K562 (cell line): Measurements from ENCODE around the gene ADGRD1. TPM values are rescaled to one million over a fixed set of nuclear protein-coding genes. Genes with fewer than 3 reads are reported as not detected.

ENCODE experiments used
- ATAC-seq: fragments of 200-7000 bp; cut with Tn5 transposase; 3 replicates; pipeline ENCODE4 v1.9.1; 2020; ENCODE audit warnings: moderate library complexity
- BruUV-seq: library from RNA; stranded (reverse); fragments of 400-500 nt; replicated peaks from 2 replicates; lab custom pipeline; 2021; lab: Mats Ljungman, UMichigan
- CTCF ChIA-PET: fragments of 300-600 bp; formaldehyde crosslinking; extraction: SDS; loops from one replicate; lab custom pipeline; 2021; ENCODE audit warnings: low intra/inter-chr PET ratio; lab: Yijun Ruan, JAX
- POLR2A ChIA-PET: fragments of 300-600, 350-650 bp; sonication (Branson Sonifier 250); formaldehyde crosslinking; extraction: SDS; loops from one replicate; lab custom pipeline; 2021; ENCODE audit warnings: antibody characterized with exemption, inconsistent platforms; lab: Yijun Ruan, JAX
- DNase-seq, 4 experiments: peaks; one replicate each; pipeline versions ENCODE4 v3.0.0 to v3.0.0-alpha.2; 2011 to 2018; ENCODE audit warnings: low spot score in 3 of 4, mixed read lengths in 3 of 4; ENCODE audit errors: extremely low read depth in 1 of 4
- FAIRE-seq: peaks from 2 replicates; lab custom pipeline; 2011; peaks lifted over from hg19 to GRCh38; lab: Jason Lieb, UNC
- H2AFZ ChIP-seq: 2 replicates; pipeline ENCODE4 v1.6.0; 2011; ENCODE audit warnings: low read depth, low read length, control low read depth, inconsistent platforms
- H3K27ac ChIP-seq: fragments of 200-600 bp; 3 replicates; pipeline ENCODE4 v1.8.0; 2011; ENCODE audit warnings: low read depth, mild to moderate bottlenecking, control low read depth, inconsistent platforms, low read length, moderate library complexity, mixed read lengths; ENCODE audit errors: extremely low read depth
- H3K27me3 ChIP-seq, 2 experiments: fragments of 300-600 bp in 1 of 2; 2 replicates in 1 of 2; 3 replicates in 1 of 2; pipeline versions ENCODE4 v1.6.0 to v1.8.0; 2011; ENCODE audit warnings: inconsistent platforms in 2 of 2, low read length in 2 of 2, mild to moderate bottlenecking in 1 of 2, mixed read lengths in 1 of 2, moderate library complexity in 1 of 2; ENCODE audit not compliant: control insufficient read depth in 2 of 2, insufficient read depth in 2 of 2
- H3K36me3 ChIP-seq: fragments of 300-600 bp; 3 replicates; pipeline ENCODE4 v1.8.0; 2011; ENCODE audit warnings: mild to moderate bottlenecking, low read length, inconsistent platforms; ENCODE audit not compliant: control insufficient read depth, insufficient read depth
- H3K4me1 ChIP-seq, 2 experiments: fragments of 200-600 bp in 1 of 2; replicated peaks in 1 of 2; 2 replicates in 1 of 2; 3 replicates in 1 of 2; pipeline versions ENCODE4 v1.5.1 to v1.8.0; 2011; ENCODE audit warnings: inconsistent platforms in 2 of 2, low read length in 2 of 2, mild to moderate bottlenecking in 1 of 2, mixed read lengths in 1 of 2, moderate library complexity in 1 of 2; ENCODE audit not compliant: control insufficient read depth in 2 of 2, insufficient read depth in 2 of 2
- H3K4me2 ChIP-seq: 2 replicates; pipeline ENCODE4 v1.6.1; 2011; ENCODE audit warnings: low read length, control low read depth, inconsistent platforms, mixed read lengths; ENCODE audit not compliant: insufficient read depth
- H3K4me3 ChIP-seq: fragments of 200-600 bp; sonication (generic), shearing (Covaris generic); 2 replicates; pipeline ENCODE4 v1.5.1; 2016; ENCODE audit warnings: control low read depth, inconsistent platforms
- H3K79me2 ChIP-seq: fragments of 200-600 bp; 3 replicates; pipeline ENCODE4 v1.8.0; 2011; ENCODE audit warnings: low read length, inconsistent platforms; ENCODE audit not compliant: control insufficient read depth, insufficient read depth
- H3K9ac ChIP-seq, 2 experiments: 2 replicates each; pipeline versions ENCODE4 v1.6.0 to v1.6.1; 2011; ENCODE audit warnings: low read depth in 2 of 2, low read length in 2 of 2, control low read depth in 1 of 2, inconsistent platforms in 1 of 2, mild to moderate bottlenecking in 1 of 2, mixed read lengths in 1 of 2; ENCODE audit not compliant: insufficient read depth in 1 of 2
- H3K9me1 ChIP-seq: one replicate; pipeline ENCODE4 v1.6.0; 2011; ENCODE audit warnings: inconsistent platforms, mild to moderate bottlenecking, low read length, moderate library complexity; ENCODE audit not compliant: control insufficient read depth, insufficient read depth
- H3K9me3 ChIP-seq: replicated peaks from 2 replicates; pipeline ENCODE4 v1.5.1; 2011; ENCODE audit warnings: low read depth, low read length, inconsistent platforms; ENCODE audit not compliant: control insufficient read depth, insufficient read depth
- H4K20me1 ChIP-seq: replicated peaks from 2 replicates; pipeline ENCODE4 v1.6.1; 2011; ENCODE audit warnings: low read length, inconsistent platforms, mixed read lengths; ENCODE audit not compliant: control insufficient read depth, insufficient read depth
- ATF1 ChIP-seq, 2 experiments: fragments of 450-650 bp in 1 of 2; IDR thresholded peaks; 2 replicates each; pipeline ENCODE4 v1.6.1; 2016; ENCODE audit warnings: missing compliant biosample characterization in 1 of 2, missing genetic modification characterization in 1 of 2
- ATF7 ChIP-seq: fragments of 450-650 bp; IDR thresholded peaks from 2 replicates; pipeline ENCODE4 v1.7.1; 2014; ENCODE audit warnings: mild to moderate bottlenecking, moderate library complexity
- C11orf30 ChIP-seq: fragments of 450-650 bp; IDR thresholded peaks from 2 replicates; pipeline ENCODE4 v1.6.1; 2016; ENCODE audit warnings: low read depth, mild to moderate bottlenecking
- CBX1 ChIP-seq: sonication (generic); IDR thresholded peaks from 2 replicates; pipeline ENCODE4 v1.6.1; 2016; ENCODE audit warnings: antibody characterized with exemption, low read depth, mild to moderate bottlenecking
- FOXM1 ChIP-seq, 2 experiments: fragments of 450-650 bp in 1 of 2; sonication (generic) in 1 of 2; formaldehyde crosslinking in 1 of 2; IDR thresholded peaks; 2 replicates each; pipeline versions ENCODE4 v1.6.1 to v1.9.0; 2017 to 2022; ENCODE audit warnings: low read depth in 2 of 2, mild to moderate bottlenecking in 2 of 2, missing genetic modification reagents in 1 of 2, moderate library complexity in 1 of 2
- FOXP1 ChIP-seq: sonication (generic); formaldehyde crosslinking; IDR thresholded peaks from 2 replicates; pipeline ENCODE4 v1.8.0; 2022; ENCODE audit warnings: mild to moderate bottlenecking, missing genetic modification reagents
- HCFC1 ChIP-seq: IDR thresholded peaks from 2 replicates; pipeline ENCODE4 v1.6.1; 2012; ENCODE audit warnings: low read depth, low read length, improper control_type of control experiment
- MAFG ChIP-seq: fragments of 450-650 bp; conservative IDR thresholded peaks from 2 replicates; pipeline ENCODE4 v1.6.1; 2016; ENCODE audit warnings: missing genetic modification characterization, missing compliant biosample characterization
- MAFK ChIP-seq: IDR thresholded peaks from 2 replicates; pipeline ENCODE4 v1.6.1; 2011; ENCODE audit warnings: low read length, improper control_type of control experiment
- PPARD ChIP-seq: fragments of 250-450 bp; sonication (Bioruptor Pico); IDR thresholded peaks from 2 replicates; pipeline ENCODE4 v1.8.0; 2022; ENCODE audit warnings: inconsistent platforms, mild to moderate bottlenecking, moderate library complexity
- TRIM24 ChIP-seq, 2 experiments: fragments of 450-650 bp; IDR thresholded peaks; 2 replicates each; pipeline ENCODE4 v1.6.1; 2016
- TRIM28 ChIP-seq: fragments of 450-650 bp; IDR thresholded peaks from 2 replicates; pipeline ENCODE4 v1.6.1; 2017
- ZBTB7A ChIP-seq: IDR thresholded peaks from 2 replicates; pipeline ENCODE4 v1.6.1; 2011; ENCODE audit warnings: low read depth, mild to moderate bottlenecking, low read length, moderate library complexity, borderline replicate concordance; ENCODE audit not compliant: control insufficient read depth
- ZNF263 ChIP-seq: sonication (generic); formaldehyde crosslinking; IDR thresholded peaks from 2 replicates; pipeline ENCODE4 v1.8.0; 2022; ENCODE audit warnings: mild to moderate bottlenecking, missing genetic modification reagents, borderline replicate concordance
- ZNF316 ChIP-seq: fragments of 450-650 bp; IDR thresholded peaks from 2 replicates; pipeline ENCODE4 v1.6.1; 2016
- ZNF830 ChIP-seq: fragments of 250-450 bp; sonication (Bioruptor Pico); IDR thresholded peaks from 2 replicates; pipeline ENCODE4 v1.5.0; 2021; ENCODE audit warnings: mild to moderate bottlenecking
- WGBS: fragments of 100-300 bp; shearing (Covaris generic); methylation state at CpG from one replicate; pipeline ENCODE4 v1.1.6; 2016; ENCODE audit warnings: low coverage, mixed read lengths; ENCODE audit not compliant: insufficient coverage; ENCODE audit errors: missing lambda C conversion rate; 5-methylcytosine and 5-hydroxymethylcytosine counted together
- in situ Hi-C: fragments of 300-500 bp; cut with MboI; formaldehyde crosslinking; loops from 4 replicates; pipeline ENCODE4 v1.15.0; 2018; ENCODE audit warnings: inconsistent platforms, mixed read lengths
- intact Hi-C: fragments of 100-400 bp; cut with micrococcal nuclease; formaldehyde crosslinking; loops from 2 replicates; pipeline ENCODE4 v1.14.2; 2022
- polyA plus RNA-seq, 8 experiments: library from polyadenylated mRNA; depleted of rRNA in 4 of 8; stranded (reverse) in 5 of 8; unstranded in 3 of 8; fragments of >200 nt; fragmentation: Nextera tagmentation in 2 of 8; fragmentation: Illumina TruSeq in 1 of 8; extraction: Ambion mirVana in 2 of 8; extraction: Trizol in 1 of 8; gene quantifications; 2 replicates each; pipeline versions ENCODE4 v1.2.1 to v1.2.3, GENCODE V29; 2011 to 2014; ENCODE audit warnings: inconsistent platforms in 1 of 8, missing spikeins in 1 of 8
- total RNA-seq, 7 experiments: library from RNA; depleted of rRNA in 6 of 7; stranded (reverse); fragments of >200 nt in 6 of 7; fragmentation: Illumina TruSeq in 2 of 7; extraction: Trizol in 2 of 7; gene quantifications; 2 replicates each; pipeline versions ENCODE4 v1.2.1 to v1.2.3, GENCODE V29; 2011 to 2021; ENCODE audit warnings: low replicate concordance in 1 of 7
- TF ChIP-seq, protein P1 (sequence below): fragments of 450-650 bp; formaldehyde crosslinking; IDR thresholded peaks from 2 replicates; pipeline ENCODE4 v1.4.0; 2020; ENCODE audit warnings: mild to moderate bottlenecking, moderate library complexity
- TF ChIP-seq, protein P2 (sequence below): sonication (generic); formaldehyde crosslinking; IDR thresholded peaks from 2 replicates; pipeline ENCODE4 v1.8.0; 2022; ENCODE audit warnings: missing genetic modification reagents, mild to moderate bottlenecking, moderate library complexity, borderline replicate concordance
- TF ChIP-seq, protein P3 (sequence below): sonication (generic); formaldehyde crosslinking; IDR thresholded peaks from 2 replicates; pipeline ENCODE4 v1.9.0; 2022; ENCODE audit warnings: mild to moderate bottlenecking, missing genetic modification reagents

Gene ADGRD1
- total and polyA plus RNA-seq, 9 of the 15 experiments (the other 6 are each of a cell fraction or from before 2014, with no cell fraction given), result 1.7 to 11.7 (median 3.3) TPM

DNA sequence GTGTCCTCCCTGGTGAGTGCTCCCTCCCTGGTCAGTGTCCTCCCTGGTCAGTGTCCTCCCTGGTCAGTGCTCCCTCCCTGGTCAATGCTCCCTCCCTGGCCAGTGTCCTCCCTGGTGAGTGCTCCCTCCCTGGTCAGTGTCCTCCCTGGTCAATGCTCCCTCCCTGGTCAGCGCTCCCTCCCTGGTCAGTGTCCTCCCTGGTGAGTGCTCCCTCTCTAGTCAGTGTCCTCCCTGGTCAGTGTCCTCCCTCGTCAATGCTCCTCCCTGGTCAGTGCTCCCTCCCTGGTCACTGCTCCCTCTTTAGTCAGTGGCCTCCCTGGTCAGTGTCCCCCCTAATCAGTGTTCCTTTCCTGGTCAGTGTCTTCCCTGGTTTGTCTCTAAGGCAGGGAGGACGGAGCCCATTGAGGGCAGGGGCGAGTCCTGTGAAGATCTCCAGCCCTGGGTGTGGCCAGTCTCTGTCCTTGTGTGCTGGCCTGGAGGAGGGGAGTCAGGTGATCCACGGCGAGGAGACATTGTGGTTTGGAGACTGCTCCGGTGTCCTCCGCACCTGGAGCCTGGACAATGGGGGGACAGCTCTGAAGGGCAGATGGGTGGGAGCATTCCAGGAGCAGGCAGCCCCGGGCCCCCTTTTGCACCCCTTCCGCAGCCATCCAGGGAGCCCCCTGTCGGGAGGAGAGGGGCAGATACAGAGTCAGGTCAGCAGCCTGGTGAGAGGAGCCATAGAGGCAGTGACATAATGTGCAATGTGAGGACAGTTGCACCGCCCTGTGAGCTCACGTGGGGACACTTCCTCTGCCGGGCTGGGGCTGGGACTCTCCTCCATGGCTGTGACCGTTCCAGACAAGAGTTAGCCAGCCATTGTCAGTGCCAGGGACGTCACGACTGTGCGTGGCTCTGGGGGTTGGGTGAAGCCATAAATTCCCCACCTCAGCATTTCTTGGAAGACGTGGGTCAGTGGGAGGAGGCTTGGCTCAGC is 93.4 kb downstream of the ADGRD1 start:
- 13% methylated on average over 19 of the region's 19 CpGs for WGBS
- Histone ChIP-seq H3K9ac (no peak overlapping the region), H4K20me1 (peaks cover 2% of the 10 kb centered on the region; the same call in 1 of the 2 replicates), H3K36me3 (no peaks in the 10 kb centered on the region), H3K27ac (no peak overlapping the region; the same call in 2 of the 3 replicates), H3K9me1 (peaks cover 4% of the 10 kb centered on the region), H3K4me2 (no peak overlapping the region; the same call in 1 of the 2 replicates), H3K27me3 (peaks cover 12 to 62% of the 10 kb centered on the region in 2 experiments), H3K4me1 (peaks cover 0 to 38% of the 10 kb centered on the region in 2 experiments; a peak in 2 of 5 replicates), H2AFZ (peak overlapping the region; percentile 33; the same call in 1 of the 2 replicates), H3K9me3 (no peaks in the 10 kb centered on the region), H3K79me2 (no peaks in the 10 kb centered on the region), H3K4me3 (no peak overlapping the region)
- ChIA-PET POLR2A (no interaction called here), CTCF (no interaction called here)
- FAIRE-seq (no peak), ATAC-seq (peak; percentile 84), DNase-seq (peak in 1 of 4 experiments; percentile 37)
- intact Hi-C loops, result no loop called here
- in situ Hi-C loops, result no loop called here
- no TSS peak for BruUV-seq
- no peak for TF ChIP-seq FOXM1 (IDR thresholded peaks at IDR 0.05; ENCODE audit: low read depth)
- TF ChIP-seq FOXM1 (CRISPR knock-in tag; IDR thresholded peaks at IDR 0.05; ENCODE audit: low read depth), result no peak
- peak; percentile 77 for TF ChIP-seq MAFG (tag)
- peak in 1 of 2 experiments; percentile 54; a peak in 1 of 4 replicates for TF ChIP-seq TRIM24 (IDR thresholded peaks at IDR 0.05)
- TF ChIP-seq, protein P1, sequence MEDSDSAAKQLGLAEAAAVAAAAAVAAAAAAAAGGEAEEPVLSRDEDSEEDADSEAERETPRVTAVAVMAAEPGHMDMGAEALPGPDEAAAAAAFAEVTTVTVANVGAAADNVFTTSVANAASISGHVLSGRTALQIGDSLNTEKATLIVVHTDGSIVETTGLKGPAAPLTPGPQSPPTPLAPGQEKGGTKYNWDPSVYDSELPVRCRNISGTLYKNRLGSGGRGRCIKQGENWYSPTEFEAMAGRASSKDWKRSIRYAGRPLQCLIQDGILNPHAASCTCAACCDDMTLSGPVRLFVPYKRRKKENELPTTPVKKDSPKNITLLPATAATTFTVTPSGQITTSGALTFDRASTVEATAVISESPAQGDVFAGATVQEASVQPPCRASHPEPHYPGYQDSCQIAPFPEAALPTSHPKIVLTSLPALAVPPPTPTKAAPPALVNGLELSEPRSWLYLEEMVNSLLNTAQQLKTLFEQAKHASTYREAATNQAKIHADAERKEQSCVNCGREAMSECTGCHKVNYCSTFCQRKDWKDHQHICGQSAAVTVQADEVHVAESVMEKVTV (CRISPR knock-in tag), result no peak
- no peak for TF ChIP-seq PPARD (CRISPR knock-in tag)
- no peak for TF ChIP-seq FOXP1
- TF ChIP-seq, protein P2, sequence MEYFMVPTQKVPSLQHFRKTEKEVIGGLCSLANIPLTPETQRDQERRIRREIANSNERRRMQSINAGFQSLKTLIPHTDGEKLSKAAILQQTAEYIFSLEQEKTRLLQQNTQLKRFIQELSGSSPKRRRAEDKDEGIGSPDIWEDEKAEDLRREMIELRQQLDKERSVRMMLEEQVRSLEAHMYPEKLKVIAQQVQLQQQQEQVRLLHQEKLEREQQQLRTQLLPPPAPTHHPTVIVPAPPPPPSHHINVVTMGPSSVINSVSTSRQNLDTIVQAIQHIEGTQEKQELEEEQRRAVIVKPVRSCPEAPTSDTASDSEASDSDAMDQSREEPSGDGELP (CRISPR knock-in tag), result peak; percentile 23; the same call in 1 of the 2 replicates
- peak; percentile 65; the same call in 1 of the 2 replicates for TF ChIP-seq TRIM28
- peak; percentile 45; the same call in 1 of the 2 replicates for TF ChIP-seq ATF7
- TF ChIP-seq C11orf30, result peak; percentile 86
- TF ChIP-seq MAFK, result peak; percentile 57
- peak; percentile 99 for TF ChIP-seq ZNF263 (CRISPR knock-in tag)
- peak; percentile 33; the same call in 1 of the 2 replicates for TF ChIP-seq ZBTB7A
- no peak for TF ChIP-seq ZNF830 (CRISPR knock-in tag)
- TF ChIP-seq ATF1 (CRISPR knock-in tag; IDR thresholded peaks at IDR 0.05), result no peak
- peak; percentile 24; the same call in 1 of the 2 replicates for TF ChIP-seq ATF1 (tag; IDR thresholded peaks at IDR 0.05)
- no peak for TF ChIP-seq HCFC1
- TF ChIP-seq ZNF316, result peak; percentile 86
- TF ChIP-seq, protein P3, sequence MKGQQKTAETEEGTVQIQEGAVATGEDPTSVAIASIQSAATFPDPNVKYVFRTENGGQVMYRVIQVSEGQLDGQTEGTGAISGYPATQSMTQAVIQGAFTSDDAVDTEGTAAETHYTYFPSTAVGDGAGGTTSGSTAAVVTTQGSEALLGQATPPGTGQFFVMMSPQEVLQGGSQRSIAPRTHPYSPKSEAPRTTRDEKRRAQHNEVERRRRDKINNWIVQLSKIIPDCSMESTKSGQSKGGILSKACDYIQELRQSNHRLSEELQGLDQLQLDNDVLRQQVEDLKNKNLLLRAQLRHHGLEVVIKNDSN (CRISPR knock-in tag), result peak; percentile 64
- TF ChIP-seq CBX1, result 0 out of 2 replicates have a peak, but pooled peaks have one; percentile 40
